ENCODE results near the gene ESR1.
"Not testable (repeated sequence)": the region's sequence is repeated elsewhere in the genome, so short reads cannot be mapped to it uniquely, and the experiment has no call there.

Gene ESR1

GRCh38 chr6:151814614-151815013 is 7.1 kb downstream of the ESR1 start:
- no peak for DNase-seq

GRCh38 chr6:151822252-151823111 is 15.0 kb downstream of the ESR1 start:
- DNase-seq, result no peak

- DNase-seq, result no peak
Measured at GRCh38 chr6:151826517-151827142, 19.1 kb downstream of the ESR1 start.

GRCh38 chr6:151832710-151833109 is 25.2 kb downstream of the ESR1 start:
- DNase-seq, result no peak

GRCh38 chr6:151835396-151835795 is 27.9 kb downstream of the ESR1 start:
- DNase-seq, result no peak

- no peak for DNase-seq
Measured at GRCh38 chr6:151837223-151837622, 29.7 kb downstream of the ESR1 start.

- DNase-seq, result no peak
Measured at GRCh38 chr6:151842816-151843215, 35.3 kb downstream of the ESR1 start.

- no peak for DNase-seq
Measured at GRCh38 chr6:151847064-151847463, 39.6 kb downstream of the ESR1 start.

GRCh38 chr6:151850479-151851003 is 43.1 kb downstream of the ESR1 start:
- DNase-seq, result no peak

- no peak for DNase-seq
Measured at GRCh38 chr6:151858294-151858693, 50.8 kb downstream of the ESR1 start.

GRCh38 chr6:151862461-151862860 is 55.0 kb downstream of the ESR1 start:
- no peak for DNase-seq

GRCh38 chr6:151867361-151867869 is 59.9 kb downstream of the ESR1 start:
- DNase-seq, result not testable (repeated sequence)

GRCh38 chr6:151869345-151869744 is 61.9 kb downstream of the ESR1 start:
- DNase-seq, result no peak

- no peak for DNase-seq
Measured at GRCh38 chr6:151869787-151870186, 62.3 kb downstream of the ESR1 start.

GRCh38 chr6:151870375-151870774 is 62.9 kb downstream of the ESR1 start:
- DNase-seq, result no peak

- no peak for DNase-seq
Measured at GRCh38 chr6:151875524-151875923, 68.0 kb downstream of the ESR1 start.

- DNase-seq, result no peak
Measured at GRCh38 chr6:151876122-151876521, 68.6 kb downstream of the ESR1 start.

GRCh38 chr6:151877458-151877857 is 70.0 kb downstream of the ESR1 start:
- DNase-seq, result no peak

GRCh38 chr6:151881231-151881630 is 73.7 kb downstream of the ESR1 start:
- no peak for DNase-seq

- DNase-seq, result no peak
Measured at GRCh38 chr6:151882206-151882605, 74.7 kb downstream of the ESR1 start.

- no peak for DNase-seq
Measured at GRCh38 chr6:151885234-151885633, 77.8 kb downstream of the ESR1 start.

GRCh38 chr6:151891524-151891923 is 84.0 kb downstream of the ESR1 start:
- DNase-seq, result no peak

GRCh38 chr6:151894426-151894825 is 86.9 kb downstream of the ESR1 start:
- DNase-seq, result not testable (repeated sequence)

GRCh38 chr6:151899221-151899620 is 91.7 kb downstream of the ESR1 start:
- DNase-seq, result not testable (repeated sequence)
